HCT116 (cell line): ENCODE measurements around the gene ANAPC2. TPM values are rescaled to one million over a fixed set of nuclear protein-coding genes. Genes with fewer than 3 reads are reported as not detected.
"Not testable (repeated sequence)": the region's sequence is repeated elsewhere in the genome, so short reads cannot be mapped to it uniquely, and the experiment has no call there.

ENCODE experiments used
- ATAC-seq: fragments of 200-7000 bp; cut with Tn5 transposase; 2 replicates; pipeline ENCODE4 v1.9.1; 2020; ENCODE audit warnings: mild to moderate bottlenecking, moderate library complexity
- BruUV-seq: library from RNA; stranded (reverse); fragments of 400-500 nt; replicated peaks from 2 replicates; lab custom pipeline; 2021; lab: Mats Ljungman, UMichigan
- CTCF ChIA-PET: fragments of 300-600 bp; sonication (Branson Sonifier 250); formaldehyde crosslinking; loops from one replicate; lab custom pipeline; 2021; ENCODE audit warnings: antibody characterized with exemption; lab: Charles Lee
- POLR2A ChIA-PET: fragments of 300-600, 350-600 bp; sonication (Branson Sonifier 250); formaldehyde crosslinking; loops from one replicate; lab custom pipeline; 2021; ENCODE audit warnings: antibody characterized with exemption; lab: Charles Lee
- RAD21 ChIA-PET, 2 experiments: fragments of 300-600 bp; sonication (Branson Sonifier 250); formaldehyde crosslinking; loops; one replicate each; lab custom pipeline; 2023; ENCODE audit warnings: low total read pairs in 2 of 2; ENCODE audit not compliant: uncharacterized antibody in 2 of 2, unreplicated experiment in 2 of 2, low non-redundant PET in 1 of 2; lab: Charles Lee
- DNase-seq: peaks from one replicate; pipeline ENCODE4 v3.0.0-alpha.2; 2010; ENCODE audit warnings: low read depth, low spot score
- H2AFZ ChIP-seq: fragments of 200-600 bp; shearing (Covaris generic), sonication (generic); 2 replicates; pipeline ENCODE4 v1.6.1; 2017; ENCODE audit warnings: low read depth, mixed run types, mixed read lengths, antibody characterized with exemption, low read length; ENCODE audit not compliant: poor library complexity, severe bottlenecking
- H3K27ac ChIP-seq: 2 replicates; pipeline ENCODE4 v1.5.1; 2012; ENCODE audit warnings: low read depth, low read length
- H3K27me3 ChIP-seq: fragments of 200-600 bp; sonication (generic); 2 replicates; pipeline ENCODE4 v1.6.1; 2016; ENCODE audit warnings: mixed run types, low read length, mixed read lengths; ENCODE audit not compliant: insufficient read depth
- H3K36me3 ChIP-seq, 2 experiments: fragments of 200-500 bp in 1 of 2; fragments of 200-600 bp in 1 of 2; sonication (Bioruptor generic) in 1 of 2; sonication (generic) in 1 of 2; 2 replicates each; pipeline versions ENCODE4 v1.5.1 to v1.6.1; 2014 to 2016; ENCODE audit warnings: low read length in 2 of 2, inconsistent platforms in 1 of 2, mixed read lengths in 1 of 2, mixed run types in 1 of 2; ENCODE audit not compliant: insufficient read depth in 2 of 2, control insufficient read depth in 1 of 2
- H3K4me1 ChIP-seq, 2 experiments: fragments of 200-600 bp in 1 of 2; sonication (generic) in 1 of 2; 2 replicates each; pipeline versions ENCODE4 v1.5.1 to v1.6.1; 2012 to 2017; ENCODE audit warnings: low read length in 2 of 2, inconsistent platforms in 1 of 2, mild to moderate bottlenecking in 1 of 2, mixed read lengths in 1 of 2, mixed run types in 1 of 2, moderate library complexity in 1 of 2; ENCODE audit not compliant: insufficient read depth in 2 of 2, control insufficient read depth in 1 of 2
- H3K4me2 ChIP-seq: fragments of 200-600 bp; sonication (generic); 2 replicates; pipeline ENCODE4 v1.6.1; 2017; ENCODE audit warnings: mixed run types, low read length, mixed read lengths
- H3K4me3 ChIP-seq, 2 experiments: fragments of 200-600 bp in 1 of 2; sonication (generic) in 1 of 2; replicated peaks in 1 of 2; 2 replicates each; pipeline ENCODE4 v1.5.1; 2011 to 2016; ENCODE audit warnings: low read length in 2 of 2, control low read depth in 1 of 2, low read depth in 1 of 2, mild to moderate bottlenecking in 1 of 2, mixed read lengths in 1 of 2, mixed run types in 1 of 2
- H3K79me2 ChIP-seq: fragments of 200-600 bp; sonication (generic); 2 replicates; pipeline ENCODE4 v1.6.1; 2017; ENCODE audit warnings: mild to moderate bottlenecking, mixed run types, low read length, moderate library complexity, mixed read lengths; ENCODE audit not compliant: insufficient read depth
- H3K9ac ChIP-seq: fragments of 200-600 bp; sonication (generic); 2 replicates; pipeline ENCODE4 v1.6.1; 2016; ENCODE audit warnings: low read length, mixed read lengths
- H3K9me2 ChIP-seq: fragments of 200-600 bp; sonication (generic), shearing (Covaris generic); 2 replicates; pipeline ENCODE4 v1.6.1; 2017; ENCODE audit warnings: mixed run types, mild to moderate bottlenecking, moderate library complexity; ENCODE audit not compliant: insufficient read depth
- H3K9me3 ChIP-seq, 2 experiments: fragments of 200-500 bp in 1 of 2; fragments of 200-600 bp in 1 of 2; sonication (Bioruptor generic) in 1 of 2; sonication (generic) in 1 of 2; 2 replicates each; pipeline ENCODE4 v1.6.1; 2014 to 2017; ENCODE audit warnings: low read length in 2 of 2, mixed read lengths in 2 of 2, inconsistent platforms in 1 of 2, low read depth in 1 of 2, mild to moderate bottlenecking in 1 of 2, mixed run types in 1 of 2, moderate library complexity in 1 of 2; ENCODE audit not compliant: control insufficient read depth in 1 of 2, insufficient read depth in 1 of 2
- H4K20me1 ChIP-seq: fragments of 200-600 bp; sonication (generic), shearing (Covaris generic); 2 replicates; pipeline ENCODE4 v1.6.1; 2017; ENCODE audit warnings: mixed run types, mild to moderate bottlenecking, moderate library complexity; ENCODE audit not compliant: insufficient read depth
- EGR1 ChIP-seq: IDR thresholded peaks from 2 replicates; pipeline ENCODE4 v1.6.1; 2012; ENCODE audit warnings: low read depth
- FOSL1 ChIP-seq: IDR thresholded peaks from 2 replicates; pipeline ENCODE4 v1.6.1; 2012; ENCODE audit warnings: low read depth
- JUND ChIP-seq: IDR thresholded peaks from 2 replicates; pipeline ENCODE4 v1.6.1; 2012
- POLR2AphosphoS5 ChIP-seq: IDR thresholded peaks from 2 replicates; pipeline ENCODE4 v1.6.1; 2011; ENCODE audit warnings: mild to moderate bottlenecking, low read depth, low read length, moderate library complexity
- RAD21 ChIP-seq: IDR thresholded peaks from 2 replicates; pipeline ENCODE4 v1.6.1; 2012; ENCODE audit warnings: low read depth, mild to moderate bottlenecking
- SP1 ChIP-seq: IDR thresholded peaks from 2 replicates; pipeline ENCODE4 v1.6.1; 2012; ENCODE audit warnings: low read depth
- SRF ChIP-seq: IDR thresholded peaks from 2 replicates; pipeline ENCODE4 v1.6.1; 2012; ENCODE audit warnings: low read depth
- ZNF274 ChIP-seq: fragments of 200-500 bp; sonication (Bioruptor generic); IDR thresholded peaks from 2 replicates; pipeline ENCODE4 v1.6.1; 2014; ENCODE audit warnings: mild to moderate bottlenecking, low read depth, low read length, inconsistent platforms
- intact Hi-C: fragments of 100-400 bp; cut with micrococcal nuclease; formaldehyde crosslinking; loops from 2 replicates; pipeline ENCODE4 v1.10.0; 2022
- total RNA-seq: library from RNA; stranded (reverse); gene quantifications from one replicate; pipeline ENCODE4 v1.2.1, GENCODE V29; 2021; ENCODE audit not compliant: unreplicated experiment
- TF ChIP-seq, protein P1 (sequence below), 3 experiments: fragments of 200-600 bp in 1 of 3; sonication (generic) in 1 of 3; IDR thresholded peaks in 2 of 3; conservative IDR thresholded peaks in 1 of 3; 2 replicates each; pipeline ENCODE4 v1.5.1; 2012 to 2017; ENCODE audit warnings: low read depth in 2 of 3, low read length in 2 of 3, antibody characterized with exemption in 1 of 3, borderline replicate concordance in 1 of 3, control low read depth in 1 of 3, mild to moderate bottlenecking in 1 of 3, mixed read lengths in 1 of 3, mixed run types in 1 of 3, moderate library complexity in 1 of 3; ENCODE audit not compliant: insufficient read depth in 1 of 3
- TF ChIP-seq, protein P2 (sequence below): IDR thresholded peaks from 2 replicates; pipeline ENCODE4 v1.6.1; 2011; ENCODE audit warnings: mild to moderate bottlenecking, low read length, moderate library complexity; ENCODE audit not compliant: insufficient replicate concordance; ENCODE audit errors: extremely low read depth

ANAPC2 gene
- total RNA-seq, 1 experiment from 2014 or later, result 75.5 TPM

DNA sequence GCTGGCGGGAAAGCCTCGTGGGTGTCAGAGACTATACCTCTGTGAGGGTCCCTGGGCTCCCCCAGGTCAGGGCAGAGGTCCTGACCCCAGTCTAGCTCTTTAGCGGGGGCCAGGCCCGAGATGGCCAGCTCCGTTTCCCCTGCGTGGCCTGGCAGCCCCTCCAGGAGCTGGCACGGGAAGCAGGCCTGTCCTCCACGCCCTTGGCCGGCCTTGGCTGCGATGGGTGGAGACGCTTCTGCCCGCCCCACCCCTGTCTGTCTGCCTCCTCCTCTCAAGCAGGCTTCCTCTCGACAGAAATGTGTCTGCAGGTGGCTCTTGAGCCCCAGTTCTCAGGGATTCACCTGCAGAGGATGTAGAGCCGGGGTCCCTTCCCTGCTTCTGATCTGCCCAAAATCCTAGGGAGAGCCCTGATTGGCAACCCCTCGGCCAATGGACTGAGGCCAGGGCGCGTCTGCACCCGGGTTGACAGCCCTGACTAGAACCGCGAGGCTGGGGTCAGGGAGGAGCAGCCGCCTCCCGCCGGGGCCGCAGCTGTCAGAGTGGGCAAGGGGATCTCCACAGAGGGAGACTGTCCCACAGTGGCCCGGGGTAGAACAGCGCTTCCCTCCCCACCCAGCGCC lies 52.0 kb downstream of the ANAPC2 start (continued):
- TF ChIP-seq, protein P1, sequence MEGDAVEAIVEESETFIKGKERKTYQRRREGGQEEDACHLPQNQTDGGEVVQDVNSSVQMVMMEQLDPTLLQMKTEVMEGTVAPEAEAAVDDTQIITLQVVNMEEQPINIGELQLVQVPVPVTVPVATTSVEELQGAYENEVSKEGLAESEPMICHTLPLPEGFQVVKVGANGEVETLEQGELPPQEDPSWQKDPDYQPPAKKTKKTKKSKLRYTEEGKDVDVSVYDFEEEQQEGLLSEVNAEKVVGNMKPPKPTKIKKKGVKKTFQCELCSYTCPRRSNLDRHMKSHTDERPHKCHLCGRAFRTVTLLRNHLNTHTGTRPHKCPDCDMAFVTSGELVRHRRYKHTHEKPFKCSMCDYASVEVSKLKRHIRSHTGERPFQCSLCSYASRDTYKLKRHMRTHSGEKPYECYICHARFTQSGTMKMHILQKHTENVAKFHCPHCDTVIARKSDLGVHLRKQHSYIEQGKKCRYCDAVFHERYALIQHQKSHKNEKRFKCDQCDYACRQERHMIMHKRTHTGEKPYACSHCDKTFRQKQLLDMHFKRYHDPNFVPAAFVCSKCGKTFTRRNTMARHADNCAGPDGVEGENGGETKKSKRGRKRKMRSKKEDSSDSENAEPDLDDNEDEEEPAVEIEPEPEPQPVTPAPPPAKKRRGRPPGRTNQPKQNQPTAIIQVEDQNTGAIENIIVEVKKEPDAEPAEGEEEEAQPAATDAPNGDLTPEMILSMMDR (IDR thresholded peaks at IDR 0.05 in 2 of 3, conservative IDR thresholded peaks at IDR 0.05 in 1 of 3; ENCODE audit: borderline replicate concordance in 1 of 3, insufficient read depth in 1 of 3, low read depth in 2 of 3, low read length in 2 of 3), result no peak
- TF ChIP-seq JUND, result no peak
- TF ChIP-seq SRF, result no peak
- TF ChIP-seq, protein P2, sequence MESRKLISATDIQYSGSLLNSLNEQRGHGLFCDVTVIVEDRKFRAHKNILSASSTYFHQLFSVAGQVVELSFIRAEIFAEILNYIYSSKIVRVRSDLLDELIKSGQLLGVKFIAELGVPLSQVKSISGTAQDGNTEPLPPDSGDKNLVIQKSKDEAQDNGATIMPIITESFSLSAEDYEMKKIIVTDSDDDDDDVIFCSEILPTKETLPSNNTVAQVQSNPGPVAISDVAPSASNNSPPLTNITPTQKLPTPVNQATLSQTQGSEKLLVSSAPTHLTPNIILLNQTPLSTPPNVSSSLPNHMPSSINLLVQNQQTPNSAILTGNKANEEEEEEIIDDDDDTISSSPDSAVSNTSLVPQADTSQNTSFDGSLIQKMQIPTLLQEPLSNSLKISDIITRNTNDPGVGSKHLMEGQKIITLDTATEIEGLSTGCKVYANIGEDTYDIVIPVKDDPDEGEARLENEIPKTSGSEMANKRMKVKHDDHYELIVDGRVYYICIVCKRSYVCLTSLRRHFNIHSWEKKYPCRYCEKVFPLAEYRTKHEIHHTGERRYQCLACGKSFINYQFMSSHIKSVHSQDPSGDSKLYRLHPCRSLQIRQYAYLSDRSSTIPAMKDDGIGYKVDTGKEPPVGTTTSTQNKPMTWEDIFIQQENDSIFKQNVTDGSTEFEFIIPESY, result no peak
- TF ChIP-seq SP1, result no peak
- TF ChIP-seq FOSL1, result no peak
- TF ChIP-seq EGR1, result no peak
- no peak for TF ChIP-seq RAD21
- TF ChIP-seq POLR2AphosphoS5, result no peak
- no peak for TF ChIP-seq ZNF274
- TF ChIP-seq, all 23 proteins: peak for 0

DNA sequence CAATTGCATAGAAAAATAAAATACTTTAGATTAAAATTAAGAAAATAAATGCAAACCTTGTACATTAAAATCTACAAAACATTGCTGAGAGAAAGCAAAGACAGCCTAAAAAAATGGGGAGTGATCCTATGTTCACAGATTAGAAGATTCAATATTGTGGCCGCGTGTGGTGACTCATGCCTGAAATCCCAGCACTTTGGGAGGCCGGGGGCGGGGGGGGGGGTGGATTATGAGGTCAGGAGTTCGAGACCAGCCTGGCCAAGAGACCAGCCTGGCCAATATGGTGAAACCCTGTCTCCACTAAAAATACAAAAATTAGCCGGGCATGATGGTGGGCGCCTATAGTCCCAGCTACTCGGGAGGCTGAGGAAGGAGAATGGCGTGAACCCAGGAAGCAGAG lies 53.2 kb downstream of the ANAPC2 start:
- intact Hi-C loops, H3K4me3 ChIP-seq, H3K9me3 ChIP-seq, H4K20me1 ChIP-seq, H3K9me2 ChIP-seq, RAD21 ChIA-PET, H3K9ac ChIP-seq, BruUV-seq, H3K36me3 ChIP-seq, ATAC-seq, CTCF ChIA-PET, DNase-seq, H3K79me2 ChIP-seq, H3K27ac ChIP-seq, H3K27me3 ChIP-seq: not testable (repeated sequence)
- peaks cover 13 to 19% of the 10 kb centered on the region in 2 experiments for H3K4me1 ChIP-seq
- H2AFZ ChIP-seq, result peak overlapping the region; percentile 30
- peak overlapping the region; percentile 53; the same call in 1 of the 2 replicates for H3K4me2 ChIP-seq
- POLR2A ChIA-PET, result interaction anchor here (1.5 kb wide), 1 partner anchor 28 kb away, joined by 3 read pairs; no protein-coding TSS in a partner anchor
